Amniotic stem cell (primary cell): ENCODE results near the gene GALNT2.

Experiments used
- DNase-seq: peaks from one replicate; lab custom pipeline; 2025; lab: John Stamatoyannopoulos, UW

The GALNT2 gene

GRCh38 chr1:230188826-230189225 is 121.8 kb downstream of the GALNT2 start:
- no peak for DNase-seq

GRCh38 chr1:230189341-230189740 is 122.3 kb downstream of the GALNT2 start:
- DNase-seq, result no peak

GRCh38 chr1:230189824-230190223 is 122.8 kb downstream of the GALNT2 start:
- no peak for DNase-seq

- DNase-seq, result no peak
Measured at GRCh38 chr1:230191079-230191804, 124.2 kb downstream of the GALNT2 start.

- no peak for DNase-seq
Measured at GRCh38 chr1:230191855-230192254, 124.8 kb downstream of the GALNT2 start.

GRCh38 chr1:230194525-230194924 is 127.5 kb downstream of the GALNT2 start:
- DNase-seq, result no peak

GRCh38 chr1:230195199-230195598 is 128.2 kb downstream of the GALNT2 start:
- no peak for DNase-seq

GRCh38 chr1:230196077-230196476 is 129.0 kb downstream of the GALNT2 start:
- no peak for DNase-seq

- no peak for DNase-seq
Measured at GRCh38 chr1:230197644-230198567, 130.9 kb downstream of the GALNT2 start.

- DNase-seq, result no peak
Measured at GRCh38 chr1:230199034-230199433, 132.0 kb downstream of the GALNT2 start.

GRCh38 chr1:230199554-230199953 is 132.5 kb downstream of the GALNT2 start:
- no peak for DNase-seq

- no peak for DNase-seq
Measured at GRCh38 chr1:230200276-230200675, 133.2 kb downstream of the GALNT2 start.

GRCh38 chr1:230201445-230201844 is 134.4 kb downstream of the GALNT2 start:
- DNase-seq, result no peak

GRCh38 chr1:230204842-230205241 is 137.8 kb downstream of the GALNT2 start:
- no peak for DNase-seq

GRCh38 chr1:230205719-230206198 is 138.7 kb downstream of the GALNT2 start:
- DNase-seq, result no peak

GRCh38 chr1:230206207-230206606 is 139.2 kb downstream of the GALNT2 start:
- DNase-seq, result no peak

- no peak for DNase-seq
Measured at GRCh38 chr1:230206976-230207375, 139.9 kb downstream of the GALNT2 start.

GRCh38 chr1:230207598-230207997 is 140.6 kb downstream of the GALNT2 start:
- DNase-seq, result no peak

- DNase-seq, result no peak
Measured at GRCh38 chr1:230208619-230209261, 141.7 kb downstream of the GALNT2 start.

GRCh38 chr1:230210326-230210980 is 143.4 kb downstream of the GALNT2 start:
- no peak for DNase-seq

GRCh38 chr1:230210981-230211336 is 143.9 kb downstream of the GALNT2 start:
- no peak for DNase-seq
